Nephron (organoid): ENCODE data around the gene PLA2G4E.

Source experiments
- H3K27ac Mint-ChIP-seq, 3 experiments: 2 replicates each; pipeline ENCODE4 v1.8.0; 2020; ENCODE audit warnings: mixed read lengths in 3 of 3, mild to moderate bottlenecking in 2 of 3, moderate library complexity in 1 of 3
- H3K27me3 Mint-ChIP-seq: 2 replicates; pipeline ENCODE4 v1.8.0; 2021; ENCODE audit warnings: low read depth, mild to moderate bottlenecking, moderate library complexity, mixed read lengths
- H3K36me3 Mint-ChIP-seq: 2 replicates; pipeline ENCODE4 v1.8.0; 2020; ENCODE audit warnings: low read depth, mixed read lengths
- H3K4me1 Mint-ChIP-seq: 2 replicates; pipeline ENCODE4 v1.8.0; 2020; ENCODE audit warnings: mixed read lengths
- H3K4me3 Mint-ChIP-seq, 3 experiments: 2 replicates each; pipeline ENCODE4 v1.8.0; 2020; ENCODE audit warnings: mild to moderate bottlenecking in 3 of 3, mixed read lengths in 3 of 3, moderate library complexity in 2 of 3
- H3K9me3 Mint-ChIP-seq: 2 replicates; pipeline ENCODE4 v1.8.0; 2020; ENCODE audit warnings: mixed read lengths
- TF ChIP-seq, protein P1 (sequence below), 3 experiments: fragments of 200-600 bp; sonication (generic); IDR thresholded peaks; one replicate each; pipeline ENCODE4 v1.5.0; 2021; ENCODE audit warnings: antibody characterized with exemption in 3 of 3; ENCODE audit not compliant: unreplicated experiment in 3 of 3

PLA2G4E gene

GRCh38 chr15:42034628-42035434 lies 14.0 kb upstream of the PLA2G4E start:
- peaks cover 8% of the 10 kb centered on the region for H3K27me3 Mint-ChIP-seq
- H3K4me3 Mint-ChIP-seq = no peak overlapping the region
- no peak overlapping the region for H3K27ac Mint-ChIP-seq
- no peaks in the 10 kb centered on the region for H3K9me3 Mint-ChIP-seq
- TF ChIP-seq, protein P1, sequence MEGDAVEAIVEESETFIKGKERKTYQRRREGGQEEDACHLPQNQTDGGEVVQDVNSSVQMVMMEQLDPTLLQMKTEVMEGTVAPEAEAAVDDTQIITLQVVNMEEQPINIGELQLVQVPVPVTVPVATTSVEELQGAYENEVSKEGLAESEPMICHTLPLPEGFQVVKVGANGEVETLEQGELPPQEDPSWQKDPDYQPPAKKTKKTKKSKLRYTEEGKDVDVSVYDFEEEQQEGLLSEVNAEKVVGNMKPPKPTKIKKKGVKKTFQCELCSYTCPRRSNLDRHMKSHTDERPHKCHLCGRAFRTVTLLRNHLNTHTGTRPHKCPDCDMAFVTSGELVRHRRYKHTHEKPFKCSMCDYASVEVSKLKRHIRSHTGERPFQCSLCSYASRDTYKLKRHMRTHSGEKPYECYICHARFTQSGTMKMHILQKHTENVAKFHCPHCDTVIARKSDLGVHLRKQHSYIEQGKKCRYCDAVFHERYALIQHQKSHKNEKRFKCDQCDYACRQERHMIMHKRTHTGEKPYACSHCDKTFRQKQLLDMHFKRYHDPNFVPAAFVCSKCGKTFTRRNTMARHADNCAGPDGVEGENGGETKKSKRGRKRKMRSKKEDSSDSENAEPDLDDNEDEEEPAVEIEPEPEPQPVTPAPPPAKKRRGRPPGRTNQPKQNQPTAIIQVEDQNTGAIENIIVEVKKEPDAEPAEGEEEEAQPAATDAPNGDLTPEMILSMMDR (IDR thresholded peaks at IDR 0.05; ENCODE audit: unreplicated experiment in 3 of 3) = no peak
- H3K36me3 Mint-ChIP-seq = no peaks in the 10 kb centered on the region
- H3K4me1 Mint-ChIP-seq = no peaks in the 10 kb centered on the region

GRCh38 chr15:42033214-42033873 lies 12.5 kb upstream of the PLA2G4E start:
- no peaks in the 10 kb centered on the region for H3K9me3 Mint-ChIP-seq
- TF ChIP-seq, protein P1 (IDR thresholded peaks at IDR 0.05; ENCODE audit: unreplicated experiment in 3 of 3) = no peak
- H3K27me3 Mint-ChIP-seq = peaks cover 9% of the 10 kb centered on the region
- no peak overlapping the region for H3K27ac Mint-ChIP-seq
- no peak overlapping the region for H3K4me3 Mint-ChIP-seq
- no peaks in the 10 kb centered on the region for H3K4me1 Mint-ChIP-seq
- H3K36me3 Mint-ChIP-seq = no peaks in the 10 kb centered on the region

- Mint-ChIP-seq H3K4me1 (no peaks in the 10 kb centered on the region), H3K27ac (no peak overlapping the region), H3K27me3 (peaks cover 9% of the 10 kb centered on the region), H3K36me3 (no peaks in the 10 kb centered on the region), H3K4me3 (no peak overlapping the region), H3K9me3 (no peaks in the 10 kb centered on the region)
- TF ChIP-seq, protein P1 (IDR thresholded peaks at IDR 0.05; ENCODE audit: unreplicated experiment in 3 of 3) = no peak
These were observed 11.8 kb upstream of the PLA2G4E start for GRCh38 chr15:42032376-42033213.

- Mint-ChIP-seq H3K27ac (no peak overlapping the region), H3K36me3 (no peaks in the 10 kb centered on the region)
These were observed 10.5 kb upstream of the PLA2G4E start for GRCh38 chr15:42031198-42031915.

DNA sequence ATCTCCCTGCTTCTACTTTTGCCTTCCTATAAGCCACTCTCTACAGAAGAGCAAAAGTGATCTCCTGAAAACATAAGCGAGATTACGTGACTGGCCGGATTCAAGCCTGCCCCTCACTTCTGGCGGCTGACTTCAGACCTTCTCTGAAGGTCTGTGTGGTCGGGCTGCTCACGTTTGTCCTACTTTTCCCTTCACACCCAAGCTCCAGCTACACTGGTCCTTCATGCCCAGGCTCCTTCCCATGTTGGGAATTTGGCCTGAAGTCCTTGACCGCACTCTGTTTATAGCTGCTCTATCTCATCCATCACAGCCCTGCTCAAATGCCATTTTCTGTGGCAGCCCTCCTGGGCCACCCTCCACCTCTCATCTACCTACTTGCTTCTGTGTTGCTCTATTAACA lies 6.7 kb upstream of the PLA2G4E start:
- H3K27me3 Mint-ChIP-seq = peaks cover 21% of the 10 kb centered on the region
- H3K9me3 Mint-ChIP-seq = peaks cover 16% of the 10 kb centered on the region
- H3K36me3 Mint-ChIP-seq = no peaks in the 10 kb centered on the region
- H3K4me1 Mint-ChIP-seq = no peaks in the 10 kb centered on the region
- no peak overlapping the region for H3K4me3 Mint-ChIP-seq
- TF ChIP-seq, protein P1 (IDR thresholded peaks at IDR 0.05; ENCODE audit: unreplicated experiment in 3 of 3) = no peak
- no peak overlapping the region for H3K27ac Mint-ChIP-seq

More at GRCh38 chr15:42031198-42031915, 10.5 kb upstream of the PLA2G4E start:
- Mint-ChIP-seq H3K4me3 (no peak overlapping the region), H3K9me3 (no peaks in the 10 kb centered on the region), H3K4me1 (no peaks in the 10 kb centered on the region), H3K27me3 (peaks cover 19% of the 10 kb centered on the region)
- TF ChIP-seq, protein P1 (IDR thresholded peaks at IDR 0.05; ENCODE audit: unreplicated experiment in 3 of 3) = no peak
